HCT116 (cell line): Measurements from ENCODE around the gene RALGPS1. TPM values are rescaled to one million over a fixed set of nuclear protein-coding genes. Genes with fewer than 3 reads are reported as not detected.

Experiments
- ATAC-seq: fragments of 200-7000 bp; cut with Tn5 transposase; 2 replicates; pipeline ENCODE4 v1.9.1; 2020; ENCODE audit warnings: mild to moderate bottlenecking, moderate library complexity
- BruUV-seq: library from RNA; stranded (reverse); fragments of 400-500 nt; replicated peaks from 2 replicates; lab custom pipeline; 2021; lab: Mats Ljungman, UMichigan
- CTCF ChIA-PET: fragments of 300-600 bp; sonication (Branson Sonifier 250); formaldehyde crosslinking; loops from one replicate; lab custom pipeline; 2021; ENCODE audit warnings: antibody characterized with exemption; lab: Charles Lee
- POLR2A ChIA-PET: fragments of 300-600, 350-600 bp; sonication (Branson Sonifier 250); formaldehyde crosslinking; loops from one replicate; lab custom pipeline; 2021; ENCODE audit warnings: antibody characterized with exemption; lab: Charles Lee
- RAD21 ChIA-PET, 2 experiments: fragments of 300-600 bp; sonication (Branson Sonifier 250); formaldehyde crosslinking; loops; one replicate each; lab custom pipeline; 2023; ENCODE audit warnings: low total read pairs in 2 of 2; ENCODE audit not compliant: uncharacterized antibody in 2 of 2, unreplicated experiment in 2 of 2, low non-redundant PET in 1 of 2; lab: Charles Lee
- DNase-seq: peaks from one replicate; pipeline ENCODE4 v3.0.0-alpha.2; 2010; ENCODE audit warnings: low read depth, low spot score
- H2AFZ ChIP-seq: fragments of 200-600 bp; shearing (Covaris generic), sonication (generic); 2 replicates; pipeline ENCODE4 v1.6.1; 2017; ENCODE audit warnings: low read depth, mixed run types, mixed read lengths, antibody characterized with exemption, low read length; ENCODE audit not compliant: poor library complexity, severe bottlenecking
- H3K27ac ChIP-seq: 2 replicates; pipeline ENCODE4 v1.5.1; 2012; ENCODE audit warnings: low read depth, low read length
- H3K27me3 ChIP-seq: fragments of 200-600 bp; sonication (generic); 2 replicates; pipeline ENCODE4 v1.6.1; 2016; ENCODE audit warnings: mixed run types, low read length, mixed read lengths; ENCODE audit not compliant: insufficient read depth
- H3K36me3 ChIP-seq, 2 experiments: fragments of 200-500 bp in 1 of 2; fragments of 200-600 bp in 1 of 2; sonication (Bioruptor generic) in 1 of 2; sonication (generic) in 1 of 2; 2 replicates each; pipeline versions ENCODE4 v1.5.1 to v1.6.1; 2014 to 2016; ENCODE audit warnings: low read length in 2 of 2, inconsistent platforms in 1 of 2, mixed read lengths in 1 of 2, mixed run types in 1 of 2; ENCODE audit not compliant: insufficient read depth in 2 of 2, control insufficient read depth in 1 of 2
- H3K4me1 ChIP-seq, 2 experiments: fragments of 200-600 bp in 1 of 2; sonication (generic) in 1 of 2; 2 replicates each; pipeline versions ENCODE4 v1.5.1 to v1.6.1; 2012 to 2017; ENCODE audit warnings: low read length in 2 of 2, inconsistent platforms in 1 of 2, mild to moderate bottlenecking in 1 of 2, mixed read lengths in 1 of 2, mixed run types in 1 of 2, moderate library complexity in 1 of 2; ENCODE audit not compliant: insufficient read depth in 2 of 2, control insufficient read depth in 1 of 2
- H3K4me2 ChIP-seq: fragments of 200-600 bp; sonication (generic); 2 replicates; pipeline ENCODE4 v1.6.1; 2017; ENCODE audit warnings: mixed run types, low read length, mixed read lengths
- H3K4me3 ChIP-seq, 2 experiments: fragments of 200-600 bp in 1 of 2; sonication (generic) in 1 of 2; replicated peaks in 1 of 2; 2 replicates each; pipeline ENCODE4 v1.5.1; 2011 to 2016; ENCODE audit warnings: low read length in 2 of 2, control low read depth in 1 of 2, low read depth in 1 of 2, mild to moderate bottlenecking in 1 of 2, mixed read lengths in 1 of 2, mixed run types in 1 of 2
- H3K79me2 ChIP-seq: fragments of 200-600 bp; sonication (generic); 2 replicates; pipeline ENCODE4 v1.6.1; 2017; ENCODE audit warnings: mild to moderate bottlenecking, mixed run types, low read length, moderate library complexity, mixed read lengths; ENCODE audit not compliant: insufficient read depth
- H3K9ac ChIP-seq: fragments of 200-600 bp; sonication (generic); 2 replicates; pipeline ENCODE4 v1.6.1; 2016; ENCODE audit warnings: low read length, mixed read lengths
- H3K9me2 ChIP-seq: fragments of 200-600 bp; sonication (generic), shearing (Covaris generic); 2 replicates; pipeline ENCODE4 v1.6.1; 2017; ENCODE audit warnings: mixed run types, mild to moderate bottlenecking, moderate library complexity; ENCODE audit not compliant: insufficient read depth
- H3K9me3 ChIP-seq, 2 experiments: fragments of 200-500 bp in 1 of 2; fragments of 200-600 bp in 1 of 2; sonication (Bioruptor generic) in 1 of 2; sonication (generic) in 1 of 2; 2 replicates each; pipeline ENCODE4 v1.6.1; 2014 to 2017; ENCODE audit warnings: low read length in 2 of 2, mixed read lengths in 2 of 2, inconsistent platforms in 1 of 2, low read depth in 1 of 2, mild to moderate bottlenecking in 1 of 2, mixed run types in 1 of 2, moderate library complexity in 1 of 2; ENCODE audit not compliant: control insufficient read depth in 1 of 2, insufficient read depth in 1 of 2
- H4K20me1 ChIP-seq: fragments of 200-600 bp; sonication (generic), shearing (Covaris generic); 2 replicates; pipeline ENCODE4 v1.6.1; 2017; ENCODE audit warnings: mixed run types, mild to moderate bottlenecking, moderate library complexity; ENCODE audit not compliant: insufficient read depth
- CBX3 ChIP-seq: IDR thresholded peaks from 2 replicates; pipeline ENCODE4 v1.6.1; 2012; ENCODE audit warnings: low read depth
- EGR1 ChIP-seq: IDR thresholded peaks from 2 replicates; pipeline ENCODE4 v1.6.1; 2012; ENCODE audit warnings: low read depth
- EZH2 ChIP-seq: fragments of 200-600 bp; sonication (generic); IDR thresholded peaks from 2 replicates; pipeline ENCODE4 v1.6.1; 2017; ENCODE audit warnings: antibody characterized with exemption, mixed run types
- EZH2phosphoT487 ChIP-seq: fragments of 200-600 bp; IDR thresholded peaks from 2 replicates; pipeline ENCODE4 v1.6.1; 2018; ENCODE audit warnings: antibody characterized with exemption, borderline replicate concordance
- POLR2A ChIP-seq: IDR thresholded peaks from 2 replicates; pipeline ENCODE4 v1.7.0; 2011; ENCODE audit warnings: borderline replicate concordance; ENCODE audit not compliant: insufficient read depth, insufficient read length; ENCODE audit errors: extremely low read depth
- POLR2AphosphoS5 ChIP-seq: IDR thresholded peaks from 2 replicates; pipeline ENCODE4 v1.6.1; 2011; ENCODE audit warnings: mild to moderate bottlenecking, low read depth, low read length, moderate library complexity
- RAD21 ChIP-seq: IDR thresholded peaks from 2 replicates; pipeline ENCODE4 v1.6.1; 2012; ENCODE audit warnings: low read depth, mild to moderate bottlenecking
- SIN3A ChIP-seq: IDR thresholded peaks from 2 replicates; pipeline ENCODE4 v1.6.1; 2012; ENCODE audit warnings: low read depth
- SRF ChIP-seq: IDR thresholded peaks from 2 replicates; pipeline ENCODE4 v1.6.1; 2012; ENCODE audit warnings: low read depth
- YY1 ChIP-seq: IDR thresholded peaks from 2 replicates; pipeline ENCODE4 v1.6.1; 2011; ENCODE audit warnings: low read length, low read depth, moderate library complexity, mild to moderate bottlenecking; ENCODE audit not compliant: insufficient replicate concordance; ENCODE audit errors: extremely low read depth
- ZFX ChIP-seq: fragments of 450-650 bp; IDR thresholded peaks from 2 replicates; pipeline ENCODE4 v1.6.1; 2017
- ZNF274 ChIP-seq: fragments of 200-500 bp; sonication (Bioruptor generic); IDR thresholded peaks from 2 replicates; pipeline ENCODE4 v1.6.1; 2014; ENCODE audit warnings: mild to moderate bottlenecking, low read depth, low read length, inconsistent platforms
- intact Hi-C: fragments of 100-400 bp; cut with micrococcal nuclease; formaldehyde crosslinking; loops from 2 replicates; pipeline ENCODE4 v1.10.0; 2022
- total RNA-seq: library from RNA; stranded (reverse); gene quantifications from one replicate; pipeline ENCODE4 v1.2.1, GENCODE V29; 2021; ENCODE audit not compliant: unreplicated experiment
- TF ChIP-seq, protein P1 (sequence below): IDR thresholded peaks from 2 replicates; pipeline ENCODE4 v1.6.1; 2012
- TF ChIP-seq, protein P2 (sequence below): IDR thresholded peaks from 2 replicates; pipeline ENCODE4 v1.6.1; 2012; ENCODE audit warnings: low read depth
- TF ChIP-seq, protein P3 (sequence below): IDR thresholded peaks from 2 replicates; pipeline ENCODE4 v1.6.1; 2012

Gene RALGPS1
- total RNA-seq, 1 experiment from 2014 or later, result 7.6 TPM

DNA sequence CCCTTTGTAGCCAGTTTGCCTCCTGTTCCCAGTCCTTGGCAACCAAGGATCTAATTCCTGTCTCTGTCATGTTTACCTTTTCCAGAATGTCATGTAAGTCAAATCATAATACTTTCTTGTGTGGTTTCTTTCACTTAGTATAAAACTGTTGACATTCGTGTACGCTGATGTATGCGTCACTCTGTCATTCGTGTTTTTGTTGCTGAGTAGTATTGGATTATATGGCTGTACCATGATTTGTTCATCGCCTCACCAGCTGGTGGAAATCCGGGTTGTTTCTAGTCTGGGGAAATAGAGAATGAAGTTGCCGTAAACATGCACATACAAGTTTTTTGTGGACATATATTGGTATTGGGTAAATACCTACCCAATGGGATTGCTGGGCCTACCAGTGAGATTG lies 110.5 kb downstream of the RALGPS1 start:
- ChIA-PET RAD21 (no interaction called here), CTCF (no interaction called here), POLR2A (no interaction called here)
- H4K20me1 ChIP-seq, result no peaks in the 10 kb centered on the region
- H3K4me1 ChIP-seq, result peaks cover 0 to 10% of the 10 kb centered on the region in 2 experiments; a peak in 2 of 4 replicates
- H3K4me2 ChIP-seq, result no peak overlapping the region
- H3K9me3 ChIP-seq, result no peaks in the 10 kb centered on the region
- no peak overlapping the region for H3K27ac ChIP-seq
- no peaks in the 10 kb centered on the region for H3K79me2 ChIP-seq
- no peaks in the 10 kb centered on the region for H3K9me2 ChIP-seq
- no peaks in the 10 kb centered on the region for H3K36me3 ChIP-seq
- intact Hi-C loops, result no loop called here
- no peak overlapping the region for H3K4me3 ChIP-seq
- H3K9ac ChIP-seq, result no peak overlapping the region
- BruUV-seq, result no TSS peak
- DNase-seq, result no peak
- ATAC-seq, result no peak
- no peak overlapping the region for H2AFZ ChIP-seq
- TF ChIP-seq ZFX (no peak), POLR2A (no peak), EGR1 (no peak), ZNF274 (no peak), POLR2AphosphoS5 (no peak), YY1 (no peak)
- TF ChIP-seq, protein P1, sequence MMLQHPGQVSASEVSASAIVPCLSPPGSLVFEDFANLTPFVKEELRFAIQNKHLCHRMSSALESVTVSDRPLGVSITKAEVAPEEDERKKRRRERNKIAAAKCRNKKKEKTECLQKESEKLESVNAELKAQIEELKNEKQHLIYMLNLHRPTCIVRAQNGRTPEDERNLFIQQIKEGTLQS, result no peak
- TF ChIP-seq, all 23 proteins: peak for 0
- no peaks in the 10 kb centered on the region for H3K27me3 ChIP-seq

DNA sequence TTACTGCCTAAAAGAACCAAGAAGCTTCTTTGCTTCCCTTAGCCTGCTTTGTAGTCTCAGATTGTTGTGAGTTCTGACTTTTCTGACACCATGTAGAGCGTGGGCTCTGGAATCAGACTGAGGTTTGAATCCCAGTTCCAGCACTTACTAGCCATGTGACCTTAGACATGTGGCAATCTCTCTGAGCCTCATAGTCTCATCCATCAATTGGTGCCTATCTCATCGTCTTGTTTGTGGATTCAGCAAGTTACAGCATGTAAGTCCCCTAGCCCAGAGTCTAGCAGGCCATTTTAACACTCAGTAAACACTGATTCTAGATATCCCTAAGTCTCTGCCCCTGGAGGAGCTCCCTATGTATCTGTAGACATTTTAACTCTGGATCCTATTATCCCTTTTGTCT lies 113.1 kb downstream of the RALGPS1 start:
- POLR2A ChIA-PET, result no interaction called here
- Histone ChIP-seq H3K9ac (no peak overlapping the region), H3K9me3 (no peaks in the 10 kb centered on the region), H3K27me3 (no peaks in the 10 kb centered on the region), H3K4me1 (peaks cover 0 to 10% of the 10 kb centered on the region in 2 experiments; a peak in 2 of 4 replicates), H3K4me3 (no peak overlapping the region), H3K9me2 (no peaks in the 10 kb centered on the region), H3K36me3 (no peaks in the 10 kb centered on the region), H3K4me2 (no peak overlapping the region), H3K79me2 (no peaks in the 10 kb centered on the region), H4K20me1 (no peaks in the 10 kb centered on the region), H3K27ac (no peak overlapping the region), H2AFZ (no peak overlapping the region)
- DNase-seq (no peak), ATAC-seq (no peak)
- CTCF ChIA-PET, result no interaction called here
- TF ChIP-seq, protein P2, sequence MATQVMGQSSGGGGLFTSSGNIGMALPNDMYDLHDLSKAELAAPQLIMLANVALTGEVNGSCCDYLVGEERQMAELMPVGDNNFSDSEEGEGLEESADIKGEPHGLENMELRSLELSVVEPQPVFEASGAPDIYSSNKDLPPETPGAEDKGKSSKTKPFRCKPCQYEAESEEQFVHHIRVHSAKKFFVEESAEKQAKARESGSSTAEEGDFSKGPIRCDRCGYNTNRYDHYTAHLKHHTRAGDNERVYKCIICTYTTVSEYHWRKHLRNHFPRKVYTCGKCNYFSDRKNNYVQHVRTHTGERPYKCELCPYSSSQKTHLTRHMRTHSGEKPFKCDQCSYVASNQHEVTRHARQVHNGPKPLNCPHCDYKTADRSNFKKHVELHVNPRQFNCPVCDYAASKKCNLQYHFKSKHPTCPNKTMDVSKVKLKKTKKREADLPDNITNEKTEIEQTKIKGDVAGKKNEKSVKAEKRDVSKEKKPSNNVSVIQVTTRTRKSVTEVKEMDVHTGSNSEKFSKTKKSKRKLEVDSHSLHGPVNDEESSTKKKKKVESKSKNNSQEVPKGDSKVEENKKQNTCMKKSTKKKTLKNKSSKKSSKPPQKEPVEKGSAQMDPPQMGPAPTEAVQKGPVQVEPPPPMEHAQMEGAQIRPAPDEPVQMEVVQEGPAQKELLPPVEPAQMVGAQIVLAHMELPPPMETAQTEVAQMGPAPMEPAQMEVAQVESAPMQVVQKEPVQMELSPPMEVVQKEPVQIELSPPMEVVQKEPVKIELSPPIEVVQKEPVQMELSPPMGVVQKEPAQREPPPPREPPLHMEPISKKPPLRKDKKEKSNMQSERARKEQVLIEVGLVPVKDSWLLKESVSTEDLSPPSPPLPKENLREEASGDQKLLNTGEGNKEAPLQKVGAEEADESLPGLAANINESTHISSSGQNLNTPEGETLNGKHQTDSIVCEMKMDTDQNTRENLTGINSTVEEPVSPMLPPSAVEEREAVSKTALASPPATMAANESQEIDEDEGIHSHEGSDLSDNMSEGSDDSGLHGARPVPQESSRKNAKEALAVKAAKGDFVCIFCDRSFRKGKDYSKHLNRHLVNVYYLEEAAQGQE, result no peak
- TF ChIP-seq SRF (no peak), POLR2AphosphoS5 (no peak), ZFX (no peak), EZH2phosphoT487 (no peak), CBX3 (no peak), YY1 (no peak), SIN3A (no peak), RAD21 (no peak), EGR1 (no peak), EZH2 (no peak)
- TF ChIP-seq, protein P1, result no peak
- TF ChIP-seq, protein P3, sequence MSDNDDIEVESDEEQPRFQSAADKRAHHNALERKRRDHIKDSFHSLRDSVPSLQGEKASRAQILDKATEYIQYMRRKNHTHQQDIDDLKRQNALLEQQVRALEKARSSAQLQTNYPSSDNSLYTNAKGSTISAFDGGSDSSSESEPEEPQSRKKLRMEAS, result no peak
- no TSS peak for BruUV-seq
- intact Hi-C loops, result no loop called here
- RAD21 ChIA-PET, result no interaction called here
